Thyroid gland (tissue), 4 donors: ENCODE measurements around the gene LRRC7.

Experiments used
- POLR2A ChIP-seq, 2 donors: fragments of 450-650 bp; IDR thresholded peaks; one replicate each; pipeline ENCODE4 v1.6.1; 2017; ENCODE audit warnings: antibody characterized with exemption in 2 of 2, mild to moderate bottlenecking in 2 of 2, moderate library complexity in 1 of 2
- TF ChIP-seq, protein P1 (sequence below), 6 experiments: fragments of 200-600 bp in 3 of 6; fragments of 450-650 bp in 3 of 6; sonication (generic) in 3 of 6; IDR thresholded peaks; one replicate each; pipeline ENCODE4 v1.5.1; 2016 to 2019; ENCODE audit warnings: antibody characterized with exemption in 6 of 6, mild to moderate bottlenecking in 2 of 6, inconsistent platforms in 1 of 6, moderate library complexity in 1 of 6

DNA sequence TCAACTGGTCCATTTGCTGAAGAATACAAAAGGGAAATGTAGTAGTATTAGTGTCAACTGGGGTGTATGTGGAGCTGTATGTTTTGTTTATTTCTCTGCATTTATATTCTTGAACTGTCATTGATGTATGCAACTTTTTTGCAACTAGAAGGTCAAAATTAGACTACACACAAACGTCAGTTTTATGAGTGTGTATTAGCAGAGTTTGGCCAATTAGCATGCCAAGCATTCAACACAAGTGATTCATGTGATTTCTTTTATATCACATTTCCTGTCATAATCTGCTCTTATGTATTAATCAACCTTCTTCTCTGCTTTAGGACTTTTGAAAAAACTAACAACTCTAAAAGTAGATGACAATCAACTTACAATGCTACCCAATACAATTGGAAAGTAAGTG is 426.5 kb downstream of the LRRC7 start:
- TF ChIP-seq, protein P1, sequence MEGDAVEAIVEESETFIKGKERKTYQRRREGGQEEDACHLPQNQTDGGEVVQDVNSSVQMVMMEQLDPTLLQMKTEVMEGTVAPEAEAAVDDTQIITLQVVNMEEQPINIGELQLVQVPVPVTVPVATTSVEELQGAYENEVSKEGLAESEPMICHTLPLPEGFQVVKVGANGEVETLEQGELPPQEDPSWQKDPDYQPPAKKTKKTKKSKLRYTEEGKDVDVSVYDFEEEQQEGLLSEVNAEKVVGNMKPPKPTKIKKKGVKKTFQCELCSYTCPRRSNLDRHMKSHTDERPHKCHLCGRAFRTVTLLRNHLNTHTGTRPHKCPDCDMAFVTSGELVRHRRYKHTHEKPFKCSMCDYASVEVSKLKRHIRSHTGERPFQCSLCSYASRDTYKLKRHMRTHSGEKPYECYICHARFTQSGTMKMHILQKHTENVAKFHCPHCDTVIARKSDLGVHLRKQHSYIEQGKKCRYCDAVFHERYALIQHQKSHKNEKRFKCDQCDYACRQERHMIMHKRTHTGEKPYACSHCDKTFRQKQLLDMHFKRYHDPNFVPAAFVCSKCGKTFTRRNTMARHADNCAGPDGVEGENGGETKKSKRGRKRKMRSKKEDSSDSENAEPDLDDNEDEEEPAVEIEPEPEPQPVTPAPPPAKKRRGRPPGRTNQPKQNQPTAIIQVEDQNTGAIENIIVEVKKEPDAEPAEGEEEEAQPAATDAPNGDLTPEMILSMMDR (IDR thresholded peaks at IDR 0.05): no peak
- no peak for TF ChIP-seq POLR2A (IDR thresholded peaks at IDR 0.05)
